ENCODE data around the gene CLIC5. TPM values are rescaled to one million over a fixed set of nuclear protein-coding genes. Genes with fewer than 3 reads are reported as not detected.

The CLIC5 gene
- total RNA-seq, 4 donors from 2014 or later: 2.8 to 6.9 (median 5.0) TPM

GRCh38 chr6:45997875-45998506, 17.7 kb downstream of the CLIC5 start:
- no peaks in the 10 kb centered on the region for H3K4me1 ChIP-seq
- no peaks in the 10 kb centered on the region for H3K27me3 ChIP-seq
- H3K9me3 ChIP-seq: no peaks in the 10 kb centered on the region
- WGBS, 2 donors (ENCODE audit: low coverage in 1 of 2): 84 to 94% methylated on average over 2 to 5 of the region's 5 CpGs
- no peak for ATAC-seq
- no peak overlapping the region for H3K4me3 ChIP-seq
- no peak overlapping the region for H3K27ac ChIP-seq
- no peak for TF ChIP-seq POLR2AphosphoS5 (IDR thresholded peaks at IDR 0.05)
- no peak for TF ChIP-seq CTCF (IDR thresholded peaks at IDR 0.05)
- TF ChIP-seq EP300 (IDR thresholded peaks at IDR 0.05): no peak
- TF ChIP-seq POLR2A (IDR thresholded peaks at IDR 0.05): no peak
- H3K36me3 ChIP-seq: no peaks in the 10 kb centered on the region

GRCh38 chr6:45991189-45991588, 24.5 kb downstream of the CLIC5 start:
- H3K27ac ChIP-seq: no peak overlapping the region
- no peak for ATAC-seq
- H3K4me3 ChIP-seq: no peak overlapping the region
- H3K27me3 ChIP-seq: no peaks in the 10 kb centered on the region
- H3K9me3 ChIP-seq: no peaks in the 10 kb centered on the region
- no peaks in the 10 kb centered on the region for H3K36me3 ChIP-seq
- 88 to 100% methylated on average over 1 of the region's 1 CpG for whole genome bisulfite sequencing, 2 donors (ENCODE audit: low coverage in 1 of 2)
- TF ChIP-seq POLR2AphosphoS5 (IDR thresholded peaks at IDR 0.05): no peak
- TF ChIP-seq POLR2A (IDR thresholded peaks at IDR 0.05): no peak
- no peak for TF ChIP-seq EP300 (IDR thresholded peaks at IDR 0.05)
- TF ChIP-seq CTCF (IDR thresholded peaks at IDR 0.05): no peak
- no peaks in the 10 kb centered on the region for H3K4me1 ChIP-seq

GRCh38 chr6:45990162-45990561, 25.5 kb downstream of the CLIC5 start:
- Histone ChIP-seq H3K9me3 (no peaks in the 10 kb centered on the region), H3K27ac (no peak overlapping the region), H3K36me3 (no peaks in the 10 kb centered on the region), H3K4me3 (no peak overlapping the region), H3K4me1 (no peaks in the 10 kb centered on the region), H3K27me3 (no peaks in the 10 kb centered on the region)
- 65 to 89% methylated on average over 1 of the region's 1 CpG for WGBS, 2 donors (ENCODE audit: low coverage in 1 of 2)
- no peak for ATAC-seq
- TF ChIP-seq POLR2A (IDR thresholded peaks at IDR 0.05): no peak
- TF ChIP-seq EP300 (IDR thresholded peaks at IDR 0.05): no peak

- Histone ChIP-seq H3K27me3 (no peaks in the 10 kb centered on the region), H3K27ac (no peak overlapping the region), H3K4me3 (no peak overlapping the region), H3K36me3 (no peaks in the 10 kb centered on the region), H3K4me1 (no peaks in the 10 kb centered on the region), H3K9me3 (no peaks in the 10 kb centered on the region)
- 71 to 83% methylated on average over 1 of the region's 2 CpGs for WGBS, 2 donors (ENCODE audit: low coverage in 1 of 2)
- no peak for ATAC-seq
- TF ChIP-seq CTCF (IDR thresholded peaks at IDR 0.05): no peak
- no peak for TF ChIP-seq POLR2AphosphoS5 (IDR thresholded peaks at IDR 0.05)
- no peak for TF ChIP-seq POLR2A (IDR thresholded peaks at IDR 0.05)
- TF ChIP-seq EP300 (IDR thresholded peaks at IDR 0.05): no peak
Measured at GRCh38 chr6:45988635-45989034, 27.0 kb downstream of the CLIC5 start.

GRCh38 chr6:45987856-45988255, 27.8 kb downstream of the CLIC5 start:
- no peaks in the 10 kb centered on the region for H3K27me3 ChIP-seq
- 100% methylated on average over 1 of the region's 1 CpG for WGBS, 2 donors (ENCODE audit: low coverage in 1 of 2)
- no peaks in the 10 kb centered on the region for H3K36me3 ChIP-seq

More at GRCh38 chr6:45987856-45988255, 27.8 kb downstream of the CLIC5 start:
- no peak for TF ChIP-seq CTCF (IDR thresholded peaks at IDR 0.05)
- TF ChIP-seq POLR2AphosphoS5 (IDR thresholded peaks at IDR 0.05): no peak
- TF ChIP-seq POLR2A (IDR thresholded peaks at IDR 0.05): no peak
- TF ChIP-seq EP300 (IDR thresholded peaks at IDR 0.05): no peak
- Histone ChIP-seq H3K9me3 (no peaks in the 10 kb centered on the region), H3K4me3 (no peak overlapping the region), H3K27ac (no peak overlapping the region), H3K4me1 (no peaks in the 10 kb centered on the region)
- no peak for ATAC-seq

Measured in gastroesophageal sphincter (tissue), 4 donors.